Glutamatergic neuron (in vitro differentiated cells): ENCODE measurements around the gene NFRKB. TPM values are rescaled to one million over a fixed set of nuclear protein-coding genes. Genes with fewer than 3 reads are reported as not detected.

Experiments used
- DNase-seq: peaks from one replicate; pipeline ENCODE4 v3.0.0; 2022
- H3K27ac Mint-ChIP-seq: one replicate; pipeline ENCODE4 v1.8.0; 2020; ENCODE audit warnings: mild to moderate bottlenecking, mixed read lengths, inconsistent platforms; ENCODE audit not compliant: unreplicated experiment
- H3K27me3 Mint-ChIP-seq: one replicate; pipeline ENCODE4 v1.8.0; 2020; ENCODE audit warnings: mild to moderate bottlenecking, moderate library complexity, mixed read lengths, inconsistent platforms; ENCODE audit not compliant: unreplicated experiment
- H3K36me3 Mint-ChIP-seq: one replicate; pipeline ENCODE4 v1.8.0; 2020; ENCODE audit warnings: mild to moderate bottlenecking, mixed read lengths, inconsistent platforms; ENCODE audit not compliant: unreplicated experiment
- H3K4me1 Mint-ChIP-seq: one replicate; pipeline ENCODE4 v1.8.0; 2020; ENCODE audit warnings: mild to moderate bottlenecking, low read depth, mixed read lengths, inconsistent platforms; ENCODE audit not compliant: unreplicated experiment
- H3K4me3 Mint-ChIP-seq: one replicate; pipeline ENCODE4 v1.8.0; 2020; ENCODE audit warnings: mild to moderate bottlenecking, mixed read lengths, inconsistent platforms; ENCODE audit not compliant: unreplicated experiment
- H3K9me3 Mint-ChIP-seq: one replicate; pipeline ENCODE4 v1.8.0; 2020; ENCODE audit warnings: mild to moderate bottlenecking, moderate library complexity, mixed read lengths, inconsistent platforms; ENCODE audit not compliant: unreplicated experiment
- total RNA-seq: library from RNA; stranded (reverse); fragmentation: NEBNext Ultra II Directional; extraction: Animal tissue kit (Norgen Biotek cat#: 25700); gene quantifications from one replicate; pipeline ENCODE4 v1.2.1, GENCODE V29; 2021; ENCODE audit not compliant: unreplicated experiment
- TF ChIP-seq, protein P1 (sequence below): fragments of 200-600 bp; sonication (generic); IDR thresholded peaks from one replicate; pipeline ENCODE4 v1.5.0; 2021; ENCODE audit not compliant: partially characterized antibody, unreplicated experiment

NFRKB gene
- total RNA-seq, 1 donor from 2014 or later: 28.8 TPM

DNA sequence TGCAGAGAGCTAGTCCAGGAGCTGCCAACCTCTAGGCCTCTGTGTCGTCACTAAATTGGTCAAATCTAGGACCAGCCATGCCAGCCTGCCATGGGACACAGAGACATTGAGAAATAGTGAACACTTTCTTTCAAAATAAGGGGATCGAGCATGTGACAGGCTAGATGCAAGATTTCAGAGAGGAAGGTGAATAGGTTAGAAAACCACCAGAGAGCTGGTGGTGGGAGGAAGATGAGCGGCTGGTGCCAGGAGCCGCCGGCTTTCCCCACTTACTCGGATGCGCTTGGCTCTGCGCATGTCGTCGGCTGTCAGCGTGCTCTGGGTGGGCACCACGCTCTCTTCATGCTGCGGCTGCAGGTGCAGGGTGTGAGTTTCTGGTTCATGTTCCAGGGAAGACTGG, 35.4 kb upstream of the NFRKB start:
- no peak for DNase-seq
- Mint-ChIP-seq H3K27ac (no peak overlapping the region), H3K27me3 (no peaks in the 10 kb centered on the region), H3K4me1 (peaks cover 7% of the 10 kb centered on the region), H3K4me3 (no peak overlapping the region), H3K9me3 (peaks cover 4% of the 10 kb centered on the region), H3K36me3 (peaks cover 7% of the 10 kb centered on the region)
- TF ChIP-seq, protein P1, sequence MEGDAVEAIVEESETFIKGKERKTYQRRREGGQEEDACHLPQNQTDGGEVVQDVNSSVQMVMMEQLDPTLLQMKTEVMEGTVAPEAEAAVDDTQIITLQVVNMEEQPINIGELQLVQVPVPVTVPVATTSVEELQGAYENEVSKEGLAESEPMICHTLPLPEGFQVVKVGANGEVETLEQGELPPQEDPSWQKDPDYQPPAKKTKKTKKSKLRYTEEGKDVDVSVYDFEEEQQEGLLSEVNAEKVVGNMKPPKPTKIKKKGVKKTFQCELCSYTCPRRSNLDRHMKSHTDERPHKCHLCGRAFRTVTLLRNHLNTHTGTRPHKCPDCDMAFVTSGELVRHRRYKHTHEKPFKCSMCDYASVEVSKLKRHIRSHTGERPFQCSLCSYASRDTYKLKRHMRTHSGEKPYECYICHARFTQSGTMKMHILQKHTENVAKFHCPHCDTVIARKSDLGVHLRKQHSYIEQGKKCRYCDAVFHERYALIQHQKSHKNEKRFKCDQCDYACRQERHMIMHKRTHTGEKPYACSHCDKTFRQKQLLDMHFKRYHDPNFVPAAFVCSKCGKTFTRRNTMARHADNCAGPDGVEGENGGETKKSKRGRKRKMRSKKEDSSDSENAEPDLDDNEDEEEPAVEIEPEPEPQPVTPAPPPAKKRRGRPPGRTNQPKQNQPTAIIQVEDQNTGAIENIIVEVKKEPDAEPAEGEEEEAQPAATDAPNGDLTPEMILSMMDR: no peak

DNA sequence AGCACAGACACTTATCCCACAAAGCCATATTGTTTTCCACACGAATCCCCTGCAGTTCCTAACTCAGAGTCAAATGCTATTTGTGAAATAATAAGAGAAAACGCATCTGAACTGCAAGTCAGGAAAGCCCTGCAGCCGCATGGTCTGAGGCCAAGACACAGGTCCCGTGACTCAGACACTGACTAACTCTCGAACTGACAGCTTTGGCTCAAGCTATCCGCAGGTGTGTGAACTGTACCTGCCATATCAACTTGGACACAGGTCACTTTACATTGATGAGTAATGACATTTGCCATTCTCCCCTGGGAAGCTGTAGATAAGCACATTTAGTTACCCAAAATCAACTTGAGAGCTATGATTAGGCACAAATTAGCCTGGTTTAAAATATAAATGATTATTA, 34.9 kb upstream of the NFRKB start:
- DNase-seq: no peak
- Mint-ChIP-seq H3K27me3 (no peaks in the 10 kb centered on the region), H3K9me3 (peaks cover 4% of the 10 kb centered on the region), H3K4me1 (peaks cover 7% of the 10 kb centered on the region), H3K36me3 (peaks cover 7% of the 10 kb centered on the region), H3K27ac (no peak overlapping the region), H3K4me3 (no peak overlapping the region)
- TF ChIP-seq, protein P1: no peak

DNA sequence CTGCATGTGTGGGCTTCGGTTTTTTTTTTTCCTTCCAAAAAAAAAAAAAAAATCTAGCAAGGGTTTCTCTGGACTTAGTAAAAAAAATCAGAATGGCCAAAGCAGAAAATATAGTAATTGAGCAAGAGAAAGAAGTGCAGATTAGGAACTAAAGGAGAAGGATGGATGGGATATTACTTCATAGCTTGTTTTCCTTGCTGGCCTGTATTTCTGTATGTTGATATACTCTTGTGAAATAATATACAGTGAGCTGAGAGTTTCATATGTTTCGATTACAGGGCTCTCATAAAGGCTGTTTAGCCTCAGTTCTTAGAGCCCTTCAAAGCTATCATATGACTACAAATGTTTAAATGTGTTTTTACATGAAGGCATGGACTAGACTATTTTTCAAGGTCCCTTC, 34.3 kb upstream of the NFRKB start:
- H3K27ac Mint-ChIP-seq: no peak overlapping the region
- H3K36me3 Mint-ChIP-seq: peaks cover 7% of the 10 kb centered on the region
- TF ChIP-seq, protein P1: no peak
- no peak for DNase-seq
- peaks cover 4% of the 10 kb centered on the region for H3K9me3 Mint-ChIP-seq
- H3K4me3 Mint-ChIP-seq: no peak overlapping the region
- H3K4me1 Mint-ChIP-seq: peaks cover 7% of the 10 kb centered on the region
- H3K27me3 Mint-ChIP-seq: no peaks in the 10 kb centered on the region

DNA sequence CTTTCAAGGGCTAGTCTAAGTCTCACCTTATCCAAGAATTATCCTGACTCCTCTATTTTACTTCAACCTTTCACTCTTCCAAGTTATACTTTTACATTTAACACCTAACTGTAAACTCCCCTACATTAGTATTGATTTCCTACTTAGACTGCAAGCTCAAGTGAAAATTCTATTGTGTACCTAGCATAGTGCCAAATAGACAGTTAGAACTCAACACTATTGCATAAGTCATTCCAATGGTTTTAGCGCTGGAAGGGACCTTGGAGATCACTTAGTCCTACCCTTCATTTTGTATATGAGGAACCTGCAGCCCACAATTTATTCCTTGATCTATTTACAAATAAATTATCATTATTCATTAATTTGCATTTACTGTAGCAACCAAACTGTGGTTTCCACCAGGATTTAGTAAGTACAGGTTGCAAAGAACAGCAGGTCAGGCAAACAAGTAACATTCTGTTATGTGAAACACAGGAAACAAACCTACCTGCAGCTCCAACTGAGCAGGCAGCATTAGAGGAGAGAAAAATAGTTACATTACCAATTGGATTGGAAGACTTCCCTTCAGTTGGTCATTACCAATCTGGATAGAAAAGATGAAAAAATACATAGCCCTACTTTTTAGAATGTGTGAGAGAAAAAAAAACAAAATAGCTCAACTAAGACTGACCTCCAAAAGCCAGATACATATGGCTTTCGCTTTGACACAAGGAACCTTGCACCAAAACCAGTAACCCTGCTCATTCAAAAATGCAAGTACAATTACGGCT, 33.7 kb upstream of the NFRKB start:
- TF ChIP-seq, protein P1: no peak
- DNase-seq: no peak
- Mint-ChIP-seq H3K27ac (no peak overlapping the region), H3K9me3 (peaks cover 4% of the 10 kb centered on the region), H3K27me3 (no peaks in the 10 kb centered on the region), H3K4me3 (no peak overlapping the region), H3K4me1 (peaks cover 7% of the 10 kb centered on the region), H3K36me3 (peaks cover 4% of the 10 kb centered on the region)

DNA sequence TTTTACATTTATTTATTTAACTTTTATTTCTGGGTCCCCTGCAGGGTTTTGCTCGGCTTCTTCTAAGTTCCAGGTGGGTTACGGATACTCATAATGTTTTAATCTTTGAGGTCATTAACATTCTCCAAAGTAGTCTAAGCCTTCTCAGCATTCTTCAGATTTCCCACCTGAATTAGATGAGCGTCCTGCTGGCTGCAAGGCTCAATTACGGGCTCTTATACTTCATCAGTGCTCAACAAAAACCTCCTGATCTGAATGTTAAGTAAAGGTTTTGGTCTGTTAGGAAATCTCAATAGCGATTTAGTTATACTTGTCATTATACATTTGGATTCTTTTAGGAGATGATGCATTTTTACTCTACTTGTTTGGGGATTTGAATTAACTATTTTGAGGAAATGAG, 27.3 kb upstream of the NFRKB start:
- Mint-ChIP-seq H3K36me3 (no peaks in the 10 kb centered on the region), H3K4me1 (peaks cover 2% of the 10 kb centered on the region), H3K9me3 (no peaks in the 10 kb centered on the region), H3K27ac (no peak overlapping the region), H3K4me3 (no peak overlapping the region), H3K27me3 (no peaks in the 10 kb centered on the region)
- no peak for DNase-seq
- TF ChIP-seq, protein P1: no peak
